KMS-11 (cell line): ENCODE measurements around the gene E2F6.

Experiments used
- H2AFZ ChIP-seq: fragments of 200-600 bp; sonication (generic); 2 replicates; pipeline ENCODE4 v1.6.1; 2016; ENCODE audit warnings: antibody characterized with exemption, mixed run types, low read depth
- H3K27ac ChIP-seq: fragments of 200-600 bp; sonication (generic); 2 replicates; pipeline ENCODE4 v1.6.1; 2016; ENCODE audit warnings: mild to moderate bottlenecking, mixed run types
- H3K27me3 ChIP-seq: fragments of 200-600 bp; sonication (generic); 2 replicates; pipeline ENCODE4 v1.6.1; 2017; ENCODE audit warnings: mild to moderate bottlenecking, low read depth, mixed run types, moderate library complexity; ENCODE audit not compliant: insufficient read depth
- H3K36me3 ChIP-seq: fragments of 200-600 bp; sonication (generic); 2 replicates; pipeline ENCODE4 v1.6.1; 2017; ENCODE audit warnings: mild to moderate bottlenecking, mixed run types; ENCODE audit not compliant: insufficient read depth
- H3K4me1 ChIP-seq: fragments of 200-600 bp; sonication (generic); 2 replicates; pipeline ENCODE4 v1.6.1; 2016; ENCODE audit warnings: mild to moderate bottlenecking, low read depth, mixed run types; ENCODE audit not compliant: poor library complexity, severe bottlenecking
- H3K4me2 ChIP-seq: fragments of 200-600 bp; sonication (generic); 2 replicates; pipeline ENCODE4 v1.7.0; 2016; ENCODE audit warnings: mild to moderate bottlenecking, mixed run types
- H3K4me3 ChIP-seq: fragments of 200-600 bp; sonication (generic); IDR thresholded peaks from 2 replicates; pipeline ENCODE4 v1.6.1; 2017; ENCODE audit warnings: low read depth, low read length, mixed read lengths; ENCODE audit not compliant: insufficient read depth
- H3K79me2 ChIP-seq: fragments of 200-600 bp; sonication (generic); 2 replicates; pipeline ENCODE4 v1.6.1; 2016; ENCODE audit warnings: low read depth, mixed run types; ENCODE audit not compliant: insufficient read depth
- H3K9ac ChIP-seq: fragments of 200-600 bp; sonication (generic); 2 replicates; pipeline ENCODE4 v1.6.1; 2016; ENCODE audit warnings: mild to moderate bottlenecking, mixed run types
- H4K20me1 ChIP-seq: fragments of 200-600 bp; sonication (generic); 2 replicates; pipeline ENCODE4 v1.6.1; 2016; ENCODE audit warnings: mild to moderate bottlenecking, mixed run types; ENCODE audit not compliant: insufficient read depth
- CTCF ChIP-seq: fragments of 200-600 bp; sonication (generic); conservative IDR thresholded peaks from 2 replicates; pipeline ENCODE4 v1.6.1; 2017; ENCODE audit warnings: low read depth, mild to moderate bottlenecking, antibody characterized with exemption, low read length, moderate library complexity, mixed read lengths

The E2F6 gene

DNA sequence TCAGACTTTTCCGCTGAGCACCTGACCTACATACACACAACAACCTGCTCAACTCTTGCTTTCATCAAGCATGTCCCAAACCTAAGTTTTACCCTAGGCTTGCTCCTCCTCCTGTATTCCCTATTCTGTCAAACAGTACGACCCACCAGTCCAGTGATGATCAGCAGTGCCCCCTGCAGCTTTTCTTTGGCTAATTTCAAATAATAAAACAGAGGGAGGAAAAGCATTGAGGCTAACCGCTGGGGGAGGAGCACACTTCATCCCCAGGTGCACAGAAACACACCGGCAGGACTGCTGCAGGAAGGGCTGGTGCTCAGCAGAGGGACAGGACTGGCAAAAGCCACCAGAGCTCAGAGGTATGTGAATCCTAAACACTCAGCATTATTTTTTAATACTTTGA is 21.2 kb downstream of the E2F6 start:
- no peaks in the 10 kb centered on the region for H3K4me1 ChIP-seq
- no peak overlapping the region for H2AFZ ChIP-seq
- no peaks in the 10 kb centered on the region for H4K20me1 ChIP-seq
- no peaks in the 10 kb centered on the region; the same call in 1 of the 2 replicates for H3K36me3 ChIP-seq
- no peak overlapping the region for H3K27ac ChIP-seq
- H3K4me3 ChIP-seq = no peak overlapping the region
- no peaks in the 10 kb centered on the region for H3K27me3 ChIP-seq
- no peak for TF ChIP-seq CTCF
- H3K9ac ChIP-seq = no peak overlapping the region
- H3K79me2 ChIP-seq = no peaks in the 10 kb centered on the region
- H3K4me2 ChIP-seq = no peak overlapping the region

DNA sequence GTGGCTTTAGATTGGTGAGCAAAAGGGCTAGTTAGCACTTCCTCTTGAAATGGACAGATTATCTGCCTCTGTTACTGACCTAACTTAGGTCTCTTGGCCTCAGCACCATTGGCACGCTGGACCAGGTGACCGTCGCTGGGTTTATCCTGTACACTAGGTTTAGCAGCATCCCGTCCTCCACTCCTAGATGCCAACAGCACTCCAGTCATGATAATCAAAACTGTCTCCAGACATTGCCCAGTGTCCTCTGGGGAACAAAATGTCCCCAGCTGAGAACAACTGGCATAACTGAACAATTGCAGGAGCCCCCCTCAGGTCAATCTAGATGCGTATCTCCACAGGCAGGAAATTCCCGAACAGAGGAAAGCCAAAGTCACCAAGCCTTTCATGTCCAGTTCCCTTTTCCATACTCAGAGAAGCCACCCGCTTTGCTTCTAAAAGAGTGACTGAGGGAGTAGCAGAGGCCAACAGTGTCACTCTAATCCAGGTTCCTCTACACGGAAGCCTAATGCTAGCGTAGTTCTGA is 27.3 kb downstream of the E2F6 start:
- Histone ChIP-seq H3K27ac (no peak overlapping the region), H3K9ac (no peak overlapping the region), H3K4me3 (no peak overlapping the region), H4K20me1 (no peaks in the 10 kb centered on the region), H3K4me1 (no peaks in the 10 kb centered on the region), H2AFZ (no peak overlapping the region), H3K27me3 (no peaks in the 10 kb centered on the region), H3K79me2 (no peaks in the 10 kb centered on the region), H3K36me3 (no peaks in the 10 kb centered on the region; the same call in 1 of the 2 replicates), H3K4me2 (no peak overlapping the region)
- TF ChIP-seq CTCF = no peak

DNA sequence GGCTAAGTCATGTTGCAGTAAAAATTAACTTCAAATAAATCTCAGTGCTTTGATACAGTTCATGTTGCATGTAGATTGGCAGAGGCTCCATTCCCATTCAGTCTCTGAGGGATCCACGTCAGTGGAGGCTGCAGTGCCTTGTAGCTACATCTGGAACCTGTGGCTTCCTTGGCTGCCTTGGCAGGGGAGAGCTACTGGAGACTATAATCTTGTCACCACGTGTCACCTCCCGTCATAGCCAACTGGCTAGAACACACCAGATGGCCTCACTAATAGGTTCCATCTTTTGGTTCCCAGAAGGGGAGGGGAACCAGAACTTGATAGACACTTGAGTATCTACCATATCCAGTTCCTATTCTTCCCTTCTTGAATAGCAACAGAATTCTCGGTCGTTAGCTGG is 28.4 kb downstream of the E2F6 start:
- no peak for TF ChIP-seq CTCF

DNA sequence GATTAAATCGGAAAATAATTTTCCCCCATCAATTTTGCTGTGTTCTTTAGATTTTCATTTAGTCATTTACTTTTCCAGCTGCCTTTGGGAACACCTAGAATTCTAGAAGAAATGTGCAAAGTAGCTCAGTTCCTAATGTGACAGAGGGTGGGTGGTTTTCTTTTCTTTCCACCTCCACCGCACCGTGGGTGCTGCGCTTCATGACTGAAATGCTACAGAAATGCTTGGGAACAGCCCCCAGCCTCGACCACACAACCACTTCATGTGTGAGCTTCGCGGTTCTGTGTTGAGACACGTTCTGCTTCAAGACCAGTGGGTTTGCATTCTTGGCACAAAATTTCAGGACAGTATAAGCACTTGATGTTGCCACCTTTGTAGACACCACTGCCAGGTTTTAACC is 30.9 kb downstream of the E2F6 start:
- Histone ChIP-seq H3K79me2 (no peaks in the 10 kb centered on the region), H3K9ac (no peak overlapping the region), H3K4me1 (peaks cover 20% of the 10 kb centered on the region), H3K27me3 (no peaks in the 10 kb centered on the region), H3K36me3 (no peaks in the 10 kb centered on the region), H3K4me3 (no peak overlapping the region), H4K20me1 (no peaks in the 10 kb centered on the region), H3K27ac (no peak overlapping the region), H2AFZ (no peak overlapping the region), H3K4me2 (no peak overlapping the region)
- TF ChIP-seq CTCF = no peak

More for the DNA sequence above, 28.4 kb downstream of the E2F6 start:
- H3K36me3 ChIP-seq = no peaks in the 10 kb centered on the region; the same call in 1 of the 2 replicates
- no peaks in the 10 kb centered on the region for H3K79me2 ChIP-seq
- H4K20me1 ChIP-seq = no peaks in the 10 kb centered on the region
- H3K9ac ChIP-seq = no peak overlapping the region
- no peaks in the 10 kb centered on the region for H3K27me3 ChIP-seq
- no peaks in the 10 kb centered on the region for H3K4me1 ChIP-seq
- H3K27ac ChIP-seq = no peak overlapping the region
- no peak overlapping the region for H3K4me2 ChIP-seq
- H2AFZ ChIP-seq = no peak overlapping the region
- no peak overlapping the region for H3K4me3 ChIP-seq
